Measurements from ENCODE around the gene ACSF3.
"Not testable (repeated sequence)": the region's sequence is repeated elsewhere in the genome, so short reads cannot be mapped to it uniquely, and the experiment has no call there.

The ACSF3 gene

DNA sequence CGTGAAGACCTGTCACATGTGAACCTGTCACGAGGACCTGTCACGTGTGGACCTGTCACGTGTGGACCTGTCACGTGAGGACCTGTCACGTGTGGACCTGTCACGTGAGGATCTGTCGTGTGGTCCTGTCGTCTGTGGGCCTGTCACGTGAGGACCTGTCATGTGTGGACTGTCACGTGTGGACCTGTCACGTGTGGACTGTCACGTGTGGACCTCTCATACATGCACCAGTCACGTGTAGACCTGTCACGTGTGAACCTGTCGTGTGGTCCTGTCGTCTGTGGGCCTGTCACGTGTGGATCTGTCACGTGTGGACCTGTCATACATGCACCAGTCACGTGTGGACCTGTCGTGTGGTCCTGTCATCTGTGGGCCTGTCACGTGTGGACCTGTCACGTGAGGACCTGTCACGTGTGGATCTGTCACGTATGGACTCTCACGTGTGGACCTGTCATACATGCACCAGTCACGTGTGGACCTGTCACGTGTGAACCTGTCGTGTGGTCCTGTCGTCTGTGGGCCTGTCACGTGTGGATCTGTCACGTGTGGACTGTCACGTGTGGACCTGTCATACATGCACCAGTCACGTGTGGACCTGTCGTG is 19.5 kb upstream of the ACSF3 start:
- DNase-seq = not testable (repeated sequence)

DNA sequence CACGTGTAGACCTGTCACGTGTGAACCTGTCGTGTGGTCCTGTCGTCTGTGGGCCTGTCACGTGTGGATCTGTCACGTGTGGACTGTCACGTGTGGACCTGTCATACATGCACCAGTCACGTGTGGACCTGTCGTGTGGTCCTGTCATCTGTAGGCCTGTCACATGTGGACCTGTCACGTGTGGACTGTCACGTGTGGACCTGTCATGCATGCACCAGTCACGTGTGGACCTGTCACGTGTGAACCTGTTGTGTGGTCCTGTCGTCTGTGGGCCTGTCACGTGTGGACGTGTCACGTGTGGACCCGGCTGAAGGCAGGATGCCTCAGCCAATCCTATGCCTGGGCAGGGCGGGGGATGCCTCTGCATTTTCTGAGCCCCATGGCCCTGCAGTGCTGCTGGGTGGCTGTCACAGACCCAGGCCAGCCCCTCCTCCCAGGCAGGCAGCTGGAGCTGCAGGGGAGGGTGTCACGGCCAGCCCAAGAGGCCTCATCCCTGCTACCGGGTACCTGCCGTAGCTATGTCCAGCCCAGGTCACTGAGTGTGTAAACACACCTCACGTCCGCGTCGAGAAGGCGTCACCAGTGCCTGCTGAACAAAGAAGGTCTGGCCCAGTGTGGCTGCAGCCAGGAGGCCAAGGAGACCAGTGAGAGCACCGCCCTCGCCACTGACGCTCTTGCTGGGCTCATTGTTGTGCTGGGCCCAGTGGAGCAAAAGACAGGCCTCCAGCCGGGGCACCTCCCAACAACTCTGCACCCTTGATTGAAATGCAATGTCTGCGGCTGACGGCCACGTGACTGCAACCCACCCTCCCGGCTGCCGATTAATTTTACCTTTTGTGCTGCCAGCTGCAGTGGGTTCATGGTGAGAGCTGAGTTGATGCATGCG is 18.6 kb upstream of the ACSF3 start:
- DNase-seq = no peak

GRCh38 chr16:89076159-89076558 is 17.5 kb upstream of the ACSF3 start:
- DNase-seq = no peak

GRCh38 chr16:89077076-89077475 is 16.6 kb upstream of the ACSF3 start:
- DNase-seq = no peak

GRCh38 chr16:89078172-89078571 is 15.5 kb upstream of the ACSF3 start:
- DNase-seq = no peak

GRCh38 chr16:89079434-89079980 is 14.1 kb upstream of the ACSF3 start:
- DNase-seq = no peak

- no peak for DNase-seq
Observed at GRCh38 chr16:89080196-89080853, 13.3 kb upstream of the ACSF3 start.

DNA sequence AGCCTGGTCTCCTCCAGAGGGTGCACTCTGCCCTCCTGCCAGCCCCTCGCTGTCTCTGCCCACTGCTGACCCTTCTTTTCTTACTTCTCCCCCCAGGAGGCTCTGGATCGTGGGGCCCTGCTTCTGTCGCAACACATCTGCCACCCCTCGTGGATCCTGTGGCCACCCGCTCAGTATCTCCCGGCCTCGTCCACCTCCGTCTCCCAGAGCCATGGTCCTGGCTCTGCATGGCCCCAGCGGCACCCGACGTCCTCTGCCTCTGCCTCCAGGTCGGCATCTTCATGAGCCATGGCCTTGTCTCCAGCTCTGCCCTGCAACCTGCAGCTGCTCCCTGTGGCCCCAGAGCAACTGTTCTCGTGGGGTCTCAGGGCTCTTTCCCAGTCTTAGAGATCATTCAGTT is 12.1 kb upstream of the ACSF3 start:
- DNase-seq = no peak

GRCh38 chr16:89084411-89084810 is 9.2 kb upstream of the ACSF3 start:
- DNase-seq = no peak

DNA sequence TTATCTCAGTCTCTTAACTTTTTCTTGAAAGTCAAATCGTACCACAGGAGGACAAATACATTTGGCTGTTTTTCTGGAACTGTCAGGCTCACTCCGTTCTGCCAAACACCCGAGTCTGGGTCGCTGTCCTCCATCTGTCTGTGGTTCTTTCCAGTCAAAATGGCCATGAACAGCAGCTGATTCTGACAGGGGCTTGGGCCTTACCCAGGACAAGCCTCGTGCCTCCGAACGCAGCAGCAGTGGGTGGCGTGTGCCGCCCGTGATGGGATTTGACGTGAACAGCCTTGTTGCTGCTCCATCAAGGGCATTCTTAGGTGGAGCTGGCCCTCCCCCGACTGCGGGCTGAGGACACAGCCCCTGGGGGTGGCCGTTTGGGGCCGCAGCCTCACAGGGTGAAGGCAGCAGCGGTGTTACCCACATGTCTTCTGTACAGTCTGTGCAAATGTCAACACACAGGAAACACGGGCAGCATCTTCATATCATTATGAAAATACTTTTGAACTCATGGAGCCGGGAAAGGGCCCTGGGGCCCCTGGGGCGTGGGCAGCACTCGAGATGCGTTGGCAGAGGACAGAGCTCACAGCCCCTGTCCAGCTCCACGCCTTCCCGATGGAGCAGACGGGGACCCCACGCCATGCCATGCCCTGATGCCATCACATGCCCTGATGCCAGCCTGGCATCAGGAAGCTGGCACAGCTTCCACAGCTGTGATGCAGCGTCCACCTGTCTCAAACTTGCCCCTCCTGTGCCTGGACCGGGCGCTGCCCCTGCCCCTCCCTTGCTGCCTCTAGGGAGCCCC is 8.6 kb upstream of the ACSF3 start:
- DNase-seq = no peak

DNA sequence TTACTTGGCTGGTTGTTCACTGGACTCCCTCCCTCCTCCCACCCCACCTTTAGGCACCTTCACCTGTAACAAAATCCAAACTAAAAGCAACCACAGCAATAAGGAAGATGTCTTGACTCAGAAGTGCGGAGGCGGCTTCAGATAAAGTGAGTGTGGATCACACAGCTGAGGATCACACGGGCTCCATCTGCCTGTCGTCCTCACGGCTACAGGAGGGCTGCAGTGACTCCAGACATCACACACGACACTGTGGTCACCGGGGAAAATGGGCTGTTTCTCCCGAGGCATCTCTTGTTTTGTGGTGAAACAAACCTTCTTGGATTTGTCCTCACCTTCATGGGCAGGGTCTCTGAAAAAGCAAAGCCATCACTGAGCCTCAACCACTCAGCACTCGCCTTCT is 7.9 kb upstream of the ACSF3 start:
- no peak for DNase-seq

DNA sequence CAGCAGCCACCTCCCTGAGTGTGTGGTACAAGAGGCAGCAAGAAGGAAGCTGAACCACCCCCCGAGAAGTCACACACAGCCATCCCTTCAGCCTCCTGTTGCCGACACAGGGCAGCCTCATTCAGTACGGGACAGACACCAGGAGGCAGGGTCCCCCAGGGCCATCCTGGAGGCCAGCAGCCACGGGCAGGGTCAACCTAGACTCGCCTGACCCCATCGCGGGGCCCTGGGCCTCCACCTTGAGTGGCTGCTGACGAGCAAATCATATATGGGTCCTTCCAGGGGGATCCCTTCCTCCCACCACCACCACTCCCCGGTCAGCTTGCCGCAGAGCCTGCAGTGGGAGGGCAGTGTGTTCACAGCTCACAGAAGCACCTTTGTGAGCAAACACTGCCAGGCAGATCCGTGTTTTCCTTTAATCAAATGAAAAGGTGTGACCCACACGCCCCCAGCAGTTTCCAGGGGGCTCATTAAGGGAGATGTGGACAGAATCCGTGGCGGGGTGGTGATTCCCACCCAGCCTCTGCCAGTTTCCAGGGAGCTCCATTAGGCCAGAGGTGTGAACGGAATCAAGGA is 5.6 kb upstream of the ACSF3 start:
- no peak for DNase-seq

DNA sequence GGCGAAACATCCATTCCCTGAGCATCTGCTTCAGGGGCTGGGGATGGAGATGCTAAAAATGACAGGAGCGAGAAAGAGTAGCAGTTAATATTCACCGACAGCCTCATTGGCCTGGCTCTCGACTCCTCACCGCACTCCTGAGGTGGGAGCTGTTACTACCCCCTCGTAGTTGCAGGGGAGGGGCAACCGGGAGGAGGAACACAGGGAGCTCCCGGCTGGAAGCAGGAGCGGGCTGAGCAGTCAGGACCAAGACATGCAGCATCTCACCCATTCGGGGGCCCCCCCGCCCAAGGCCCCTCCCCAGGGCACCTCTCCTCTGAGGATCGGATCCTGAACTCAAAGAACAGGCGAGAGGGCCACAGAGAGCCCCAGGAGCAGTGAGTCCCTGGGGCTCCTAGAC is 4.5 kb upstream of the ACSF3 start:
- DNase-seq = no peak

- no peak for DNase-seq
Observed at GRCh38 chr16:89090182-89090630, 3.4 kb upstream of the ACSF3 start.

DNA sequence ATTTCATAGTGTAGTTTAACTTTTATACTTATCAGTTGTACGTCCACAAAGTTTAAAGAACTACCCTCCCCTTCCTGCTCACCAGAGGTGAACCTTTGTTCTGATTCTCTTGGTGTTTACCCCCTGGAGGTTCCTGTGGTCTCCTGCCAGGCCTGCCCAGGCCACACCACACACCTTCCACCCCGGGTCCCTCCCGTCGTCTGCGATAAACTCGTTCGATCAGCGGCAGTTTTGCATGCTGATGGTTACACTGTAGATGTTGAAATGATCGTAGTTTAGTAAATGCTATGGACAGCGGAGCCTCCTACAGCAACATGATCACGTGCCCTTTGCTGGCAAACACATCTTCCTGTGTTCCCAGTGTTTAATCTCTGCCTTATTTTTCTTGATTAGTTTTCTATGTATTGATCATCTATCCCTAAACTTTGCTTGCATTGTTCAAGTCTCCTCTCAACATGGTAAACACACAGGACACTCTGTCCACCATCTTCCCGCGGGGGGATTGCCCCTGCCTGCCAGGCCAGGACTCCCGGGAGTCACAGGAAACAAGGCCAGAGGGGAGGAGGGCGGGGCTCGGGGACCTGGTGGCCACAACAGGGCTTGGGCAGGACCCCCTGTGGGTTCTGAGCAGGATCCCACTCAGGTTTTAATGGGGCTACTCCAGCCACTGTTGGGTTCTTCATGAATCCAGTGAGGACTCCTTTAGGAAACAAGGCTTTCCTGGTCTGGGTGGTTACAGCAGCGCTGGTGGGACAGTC is 2.8 kb upstream of the ACSF3 start:
- DNase-seq = no peak

DNA sequence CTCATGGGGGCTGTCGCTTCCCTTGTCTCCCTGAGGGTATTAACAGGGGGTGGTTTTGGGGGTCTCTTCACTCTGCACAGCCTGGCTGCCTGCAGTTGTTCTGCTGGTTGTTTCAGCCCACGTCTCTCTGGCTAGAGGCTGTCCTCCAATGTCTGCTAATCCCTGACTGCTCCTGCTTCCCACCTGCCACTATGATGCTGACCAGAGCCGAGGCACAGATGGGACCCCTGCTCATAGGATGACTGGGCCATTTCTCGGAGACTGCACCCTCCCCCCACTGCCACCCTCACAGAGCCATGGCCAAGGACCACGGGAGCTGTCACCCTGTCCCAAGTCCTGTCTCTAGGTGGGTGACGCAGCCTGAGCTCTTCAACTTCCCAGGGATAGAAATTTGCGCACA is 1.6 kb upstream of the ACSF3 start:
- DNase-seq = no peak

- not testable (repeated sequence) for DNase-seq
Observed at GRCh38 chr16:89093252-89093601, 425 bp upstream of the ACSF3 start.

DNA sequence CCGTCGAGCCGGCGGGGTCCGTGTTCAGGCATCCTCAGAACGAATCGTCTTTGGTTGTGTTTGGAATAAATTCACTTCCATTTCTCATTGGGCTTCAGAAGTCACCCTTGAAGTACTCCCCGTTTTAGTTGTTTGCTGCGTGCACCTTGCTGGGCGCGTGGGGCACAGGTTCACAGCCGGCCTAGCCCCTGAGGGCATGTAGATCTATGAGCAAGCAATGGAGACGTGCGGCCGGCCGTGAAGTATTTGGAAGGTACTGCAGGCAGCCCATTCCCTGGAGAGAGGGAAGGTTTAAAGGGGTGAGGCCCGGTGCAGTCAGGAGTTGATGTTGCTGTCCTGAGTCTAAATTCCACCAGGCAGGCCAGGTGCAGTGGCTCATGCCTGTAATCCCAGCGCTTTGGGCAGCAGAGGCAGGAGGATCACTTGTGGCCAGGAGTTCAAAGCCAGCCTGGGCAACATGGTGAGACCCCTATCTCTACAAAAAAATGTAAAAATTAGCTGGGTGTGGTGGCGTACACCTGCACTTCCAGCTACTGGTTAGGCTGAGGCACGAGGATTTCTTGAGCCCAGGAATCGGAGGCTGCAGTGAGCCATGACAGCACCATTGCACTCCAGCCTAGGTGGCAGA is 714 bp downstream of the ACSF3 start:
- no peak for DNase-seq

GRCh38 chr16:89094880-89095258 is 1.2 kb downstream of the ACSF3 start:
- DNase-seq = no peak

GRCh38 chr16:89095491-89095951 is 1.9 kb downstream of the ACSF3 start:
- no peak for DNase-seq

GRCh38 chr16:89096042-89096717 is 2.5 kb downstream of the ACSF3 start:
- DNase-seq = no peak

All from NCI-H526 treated with DMSO at 0.1 percent for 48 hours (cell line).